Measurements from ENCODE around the gene CPAMD8. TPM values are rescaled to one million over a fixed set of nuclear protein-coding genes. Genes with fewer than 3 reads are reported as not detected.
A peak's percentile ranks its signal among the peaks of the same experiment; 100 is the strongest.

CPAMD8 gene
- 51.8 TPM for total RNA-seq

DNA sequence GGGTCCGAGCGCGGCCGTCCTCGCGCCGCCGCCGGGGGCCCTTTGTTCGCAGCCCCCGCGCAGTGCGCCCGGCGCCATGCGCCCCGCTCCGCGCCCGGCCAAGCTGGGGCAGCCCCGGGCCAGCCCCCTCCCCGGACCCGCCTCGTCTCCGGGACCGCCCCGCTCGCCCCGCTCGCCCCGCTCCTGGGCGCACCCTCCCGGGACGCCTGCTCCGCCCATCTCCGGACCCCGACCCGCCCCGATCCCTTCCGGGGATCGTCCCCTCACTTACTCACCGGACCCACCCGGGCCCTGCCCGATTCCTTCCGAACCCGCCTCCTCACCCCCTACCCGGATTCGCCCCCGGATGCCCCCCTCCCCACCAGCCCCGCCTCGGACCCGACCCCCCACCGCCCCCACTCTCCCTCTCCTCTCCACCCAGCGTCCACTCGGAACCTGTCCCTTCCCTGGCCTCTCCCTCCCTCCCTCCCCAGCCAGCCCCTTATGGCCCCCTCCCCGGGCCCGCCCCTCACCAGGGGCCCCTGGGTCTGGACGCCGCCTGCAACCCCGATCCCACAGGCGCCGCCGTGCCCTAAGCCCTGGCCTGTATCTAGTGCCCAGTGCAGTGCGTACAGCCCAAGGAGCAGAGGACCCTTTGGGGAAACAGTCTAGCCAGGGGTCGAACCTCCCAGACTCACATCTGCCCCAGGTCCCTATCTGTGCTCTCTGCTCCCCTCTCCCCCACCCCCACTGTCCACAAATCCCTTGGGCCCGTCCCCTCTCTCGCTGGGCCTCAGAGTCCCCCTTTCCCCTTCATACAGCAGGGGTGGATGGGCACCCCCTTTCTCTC is at the start of gene CPAMD8:
TSS of gene CPAMD8 (minus strand) at position 105 of the 829 bp plus-strand sequence. CDS start 168 bp downstream, outside the sequence.
- no peak for DNase-seq (ENCODE audit: low spot score)

DNA sequence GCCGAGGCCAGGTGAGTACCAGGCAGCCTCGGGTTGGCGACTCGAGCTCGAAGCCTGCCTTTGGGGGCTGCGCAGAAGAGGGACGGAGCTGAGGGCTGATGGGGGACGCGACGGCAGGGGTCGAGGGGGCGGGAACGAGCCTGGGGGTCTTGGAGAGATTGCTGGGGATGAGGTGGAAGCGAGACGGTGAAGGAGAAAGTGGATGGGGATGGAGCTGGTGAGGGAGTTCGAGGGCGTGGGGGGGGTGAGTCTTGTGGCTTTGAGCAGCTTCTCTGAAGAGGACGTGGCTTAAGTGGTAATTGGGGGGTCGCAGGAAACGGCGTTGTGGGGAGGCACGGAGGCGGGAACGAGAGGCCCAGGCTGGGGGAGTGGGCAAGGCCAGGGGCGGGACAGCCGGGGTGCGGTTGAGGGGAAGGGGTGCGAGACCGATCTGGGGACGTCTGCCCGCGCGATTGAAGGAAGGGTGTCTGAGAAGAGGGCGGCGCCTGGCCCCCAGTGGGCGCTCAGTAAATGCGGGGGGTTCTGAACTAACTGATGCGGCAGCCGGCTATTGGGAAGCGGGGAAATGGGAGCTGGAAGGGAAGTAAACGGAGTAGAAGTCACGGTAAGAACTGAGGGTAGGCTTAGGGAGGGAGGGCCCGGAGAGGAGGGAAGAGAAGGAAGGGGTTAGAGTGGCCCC is 49.4 kb upstream of the CPAMD8 start:
- DNase-seq (ENCODE audit: low spot score): peak; percentile 59

DNA sequence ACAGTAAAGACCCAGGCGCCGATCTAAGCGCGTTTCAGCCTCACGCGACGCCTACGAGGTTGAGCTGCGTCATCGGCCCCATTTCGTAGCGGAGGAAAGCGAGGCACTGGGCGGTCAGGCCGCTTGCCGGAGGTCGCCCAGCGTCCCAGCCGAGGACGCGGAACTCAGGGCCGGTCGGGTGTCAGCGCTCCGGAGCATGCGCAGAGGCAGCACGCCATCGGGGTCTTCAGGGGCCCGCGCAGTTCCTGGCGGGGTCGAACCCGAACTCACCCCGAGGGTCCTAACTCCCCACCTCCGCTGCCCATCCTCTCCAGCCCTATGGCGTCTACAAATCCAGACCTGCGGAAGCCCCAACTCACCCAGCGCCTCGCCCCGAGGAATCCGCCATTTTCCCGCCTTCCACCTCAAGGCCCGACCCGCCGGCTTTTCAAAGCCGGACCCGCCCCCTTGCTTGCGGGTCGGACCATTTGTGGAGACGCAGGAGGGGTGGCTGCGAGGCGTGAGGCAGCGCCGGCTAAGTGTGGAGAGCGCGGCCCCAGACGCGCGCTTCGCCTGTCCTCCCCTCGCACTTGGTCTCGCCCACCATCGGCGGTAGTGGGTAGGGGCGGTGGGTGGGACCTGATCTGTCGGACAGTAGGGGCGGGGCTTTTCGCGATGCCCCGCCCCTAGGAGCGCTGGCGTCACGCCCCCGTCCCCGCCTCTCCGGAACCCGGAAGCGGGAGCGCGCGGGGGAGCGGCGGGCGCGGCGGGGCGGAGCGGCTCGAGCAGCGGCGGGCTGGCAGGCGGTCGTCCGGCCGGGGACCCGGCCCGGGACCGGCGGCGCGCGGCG is 48.6 kb upstream of the CPAMD8 start, which contains the start of the genes HAUS8 and MYO9B:
TSS of gene HAUS8 (minus strand) at position 418 of the 829 bp plus-strand sequence. CDS start at position 388, 30 bp downstream.
TSS of gene MYO9B (plus strand) at position 743 of the 829 bp plus-strand sequence. CDS start 25,941 bp downstream, outside the sequence.
- peak; percentile 99 for DNase-seq (ENCODE audit: low spot score)

DNA sequence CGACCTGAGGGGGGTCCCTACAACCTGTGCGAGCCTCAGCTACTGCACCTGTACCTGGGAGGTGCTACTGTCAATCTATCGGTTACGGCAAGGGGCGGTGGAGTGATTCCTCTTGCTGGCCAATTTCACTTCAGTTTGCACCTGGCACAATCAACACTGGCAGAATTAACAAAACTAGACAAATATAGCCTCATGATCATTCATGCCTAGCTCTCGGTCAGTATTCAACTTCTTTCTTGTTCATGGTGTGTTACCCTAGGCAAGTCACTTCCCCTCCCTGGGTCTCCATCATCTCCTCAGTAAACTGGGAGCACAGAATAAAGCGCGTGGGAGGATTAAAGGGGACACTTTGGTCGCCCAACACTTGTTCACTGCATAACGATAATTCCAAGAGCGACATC is 48.0 kb upstream of the CPAMD8 start:
- DNase-seq (ENCODE audit: low spot score): no peak

DNA sequence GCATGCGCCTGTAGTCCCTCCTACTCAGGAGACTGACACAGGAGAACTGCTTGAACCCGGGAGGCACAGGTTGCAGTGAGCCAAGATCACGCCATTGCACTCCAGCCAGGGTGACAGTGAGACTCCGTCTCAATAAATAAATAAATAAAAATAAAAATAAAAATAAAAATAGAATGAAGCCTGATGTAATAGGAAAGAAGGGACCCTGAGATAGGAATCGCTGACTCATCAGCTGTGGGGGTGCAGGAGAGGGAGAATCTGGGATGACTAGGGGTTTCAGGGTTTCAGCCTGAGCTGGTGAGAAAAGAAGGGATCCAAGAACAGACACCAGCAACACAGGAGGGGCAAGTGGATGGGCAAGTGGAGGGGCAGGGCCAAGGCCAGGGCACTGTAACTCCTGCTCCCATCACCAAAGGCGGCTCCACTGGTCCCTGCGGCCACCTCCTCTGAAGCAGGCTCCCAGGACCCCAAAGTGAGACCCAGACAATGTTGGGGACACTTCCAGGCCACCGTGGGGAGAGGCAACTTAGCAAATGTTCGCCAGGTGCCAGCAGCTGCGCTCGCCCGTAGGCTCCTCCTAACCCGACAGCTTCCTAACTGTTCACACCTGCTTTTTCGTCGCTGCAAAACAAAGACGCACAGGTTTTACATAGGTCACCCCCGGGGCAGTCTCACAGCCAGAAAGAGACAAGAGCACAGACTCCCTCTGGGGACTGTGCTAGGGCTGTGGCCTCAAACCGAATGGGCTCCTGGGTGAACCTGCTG is 47.4 kb upstream of the CPAMD8 start:
- DNase-seq (ENCODE audit: low spot score): peak; percentile 49

DNA sequence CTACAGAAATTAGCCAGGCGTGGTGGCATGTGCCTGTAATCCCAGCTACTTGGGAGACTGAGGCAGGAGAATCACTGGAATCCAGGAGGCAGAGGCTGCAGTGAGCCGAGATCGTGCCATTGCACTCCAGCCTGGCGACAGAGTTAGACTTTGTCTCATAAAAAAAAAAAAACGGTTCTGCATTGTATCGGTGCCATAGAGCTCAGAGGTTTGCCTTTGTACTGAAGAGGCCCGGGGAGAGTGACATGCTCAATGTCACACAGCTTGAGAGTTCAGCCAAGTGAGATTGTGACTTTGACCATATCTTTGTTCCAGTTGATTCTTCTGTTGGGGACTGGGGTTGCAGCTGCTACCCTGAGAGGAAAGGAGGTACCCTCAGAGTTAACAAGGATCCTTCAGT is 44.3 kb upstream of the CPAMD8 start:
- no peak for DNase-seq (ENCODE audit: low spot score)

DNA sequence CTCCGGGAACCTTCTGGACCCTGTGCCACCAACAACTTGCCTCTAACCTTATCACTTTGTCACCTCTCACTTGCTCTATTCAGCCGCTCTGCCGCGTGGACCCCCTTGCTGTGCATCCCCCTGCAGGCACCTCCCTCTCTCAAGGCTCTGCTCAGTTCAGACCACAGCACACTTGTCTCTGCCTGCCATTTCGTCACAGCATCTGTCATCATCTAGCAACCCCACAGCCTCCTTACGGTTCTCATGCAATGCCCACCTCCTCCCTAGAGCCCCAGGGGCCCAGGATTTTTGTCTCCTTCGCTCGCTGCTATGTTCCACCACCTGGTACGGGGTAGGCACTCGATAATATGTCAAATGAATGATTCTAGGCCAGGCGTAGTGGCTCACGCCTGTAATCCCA is 43.8 kb upstream of the CPAMD8 start:
- DNase-seq (ENCODE audit: low spot score): no peak

DNA sequence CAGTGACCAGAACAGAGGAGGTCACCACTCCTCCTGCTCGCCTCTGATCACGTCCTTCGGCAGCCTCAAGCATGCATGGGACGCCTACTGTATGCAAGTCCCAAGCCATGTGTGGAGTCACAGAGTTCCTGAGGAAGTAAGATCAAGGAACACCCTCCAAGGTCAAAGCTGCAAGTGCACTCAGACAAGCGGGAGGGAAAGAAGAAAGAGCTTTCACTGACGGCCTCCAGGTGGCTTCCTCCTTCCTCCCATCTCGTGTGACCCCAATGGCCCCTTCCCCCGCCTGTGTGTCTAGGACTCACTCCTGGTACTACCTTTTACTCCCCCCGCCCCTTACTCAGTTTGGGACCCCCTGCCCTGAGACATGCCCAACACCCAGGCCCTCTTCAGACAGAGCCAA is 42.6 kb upstream of the CPAMD8 start:
- DNase-seq (ENCODE audit: low spot score): no peak

DNA sequence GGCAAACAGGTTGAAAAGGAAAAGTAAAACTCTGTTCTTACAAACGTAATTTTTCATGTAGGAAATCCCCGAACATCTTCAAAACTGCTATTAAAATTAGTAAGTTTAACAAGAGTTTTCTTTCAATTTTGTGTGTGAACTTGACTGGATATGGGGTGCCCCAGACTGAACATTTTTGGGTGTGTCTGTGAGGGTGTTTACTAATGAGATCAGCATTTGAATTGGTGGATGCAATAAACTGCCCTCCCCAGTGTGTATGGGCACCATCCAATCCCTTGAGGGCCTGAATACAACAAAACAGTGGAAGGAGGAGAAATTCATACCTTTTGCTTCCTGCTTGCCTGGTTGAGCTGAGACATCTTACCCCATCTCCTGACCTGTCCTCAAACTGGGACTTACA is 36.8 kb upstream of the CPAMD8 start:
- DNase-seq (ENCODE audit: low spot score): no peak

DNA sequence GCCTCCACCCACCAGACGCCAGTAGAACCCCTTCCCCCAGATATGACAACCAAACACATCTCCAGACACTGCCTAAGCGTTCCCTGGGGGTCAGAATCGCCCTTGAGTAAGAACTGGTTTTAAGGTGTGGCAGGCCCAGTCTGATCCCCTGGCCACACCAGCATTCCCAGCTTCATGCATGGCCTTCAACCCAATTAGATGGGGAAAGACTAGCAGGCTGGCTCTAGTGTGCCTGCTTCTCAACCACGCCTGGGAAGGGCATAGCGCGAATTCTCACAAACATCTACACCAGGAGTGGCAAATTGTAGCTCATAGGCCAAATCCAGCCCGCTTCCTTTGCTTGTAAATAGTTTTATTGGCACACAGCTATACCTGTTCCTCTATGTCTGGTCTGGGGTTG is 35.1 kb upstream of the CPAMD8 start:
- no peak for DNase-seq (ENCODE audit: low spot score)

DNA sequence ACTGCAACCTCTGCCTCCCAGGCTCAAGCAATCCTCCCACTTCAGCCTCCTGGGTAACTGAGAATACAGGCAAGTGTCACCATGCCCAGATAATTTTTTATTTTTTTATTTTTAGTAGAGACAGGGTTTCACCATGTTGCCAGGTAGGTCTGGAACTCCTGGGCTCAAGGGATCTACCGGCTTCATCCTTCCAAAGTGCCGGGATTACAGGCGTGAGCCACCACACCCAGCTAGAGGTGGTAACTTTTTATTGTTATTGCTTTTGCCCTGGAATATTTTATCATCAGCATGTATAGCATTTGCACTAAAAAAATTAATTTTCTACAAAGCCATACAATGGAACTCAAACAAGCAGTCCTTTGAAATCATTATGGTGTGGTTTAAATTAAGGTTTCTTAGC is 34.6 kb upstream of the CPAMD8 start:
- no peak for DNase-seq (ENCODE audit: low spot score)

DNA sequence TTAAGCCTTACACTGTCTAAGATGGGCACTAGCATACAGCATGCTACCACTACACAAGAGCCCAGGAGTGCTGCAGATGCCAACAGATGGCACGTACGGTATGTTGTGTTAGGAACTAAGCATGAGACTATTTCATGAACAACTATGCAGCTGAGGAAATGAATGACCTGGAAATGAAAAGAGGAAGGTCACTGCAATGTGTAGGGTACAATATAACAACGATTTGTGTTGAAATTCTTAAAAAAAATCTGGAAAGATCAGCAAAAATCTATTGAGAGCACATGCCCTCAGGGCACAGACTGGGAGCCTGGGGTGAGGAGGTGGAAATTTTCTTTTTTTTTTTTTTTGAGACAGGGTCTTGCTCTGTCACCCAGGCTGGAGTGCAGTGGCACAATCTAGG is 34.2 kb upstream of the CPAMD8 start:
- DNase-seq (ENCODE audit: low spot score): no peak

DNA sequence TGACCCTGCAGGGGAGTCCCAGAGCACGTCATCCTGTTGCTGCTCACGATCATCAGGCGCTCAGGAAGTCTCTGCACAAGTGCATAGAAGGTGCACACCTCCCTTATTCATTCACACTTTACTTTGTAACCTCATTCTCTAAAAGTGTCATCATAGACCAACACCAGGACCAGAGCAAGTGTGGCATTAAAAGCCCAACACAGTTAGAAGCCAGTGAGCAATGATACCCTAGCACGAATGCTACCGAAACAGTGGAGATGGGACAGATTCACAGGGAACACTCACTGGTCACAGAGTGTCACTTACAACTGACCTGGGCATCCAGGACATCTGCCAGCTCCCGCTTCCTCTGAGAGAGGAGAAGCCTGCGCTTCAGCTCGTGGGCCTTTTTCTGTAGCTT is 31.6 kb upstream of the CPAMD8 start:
- no peak for DNase-seq (ENCODE audit: low spot score)

DNA sequence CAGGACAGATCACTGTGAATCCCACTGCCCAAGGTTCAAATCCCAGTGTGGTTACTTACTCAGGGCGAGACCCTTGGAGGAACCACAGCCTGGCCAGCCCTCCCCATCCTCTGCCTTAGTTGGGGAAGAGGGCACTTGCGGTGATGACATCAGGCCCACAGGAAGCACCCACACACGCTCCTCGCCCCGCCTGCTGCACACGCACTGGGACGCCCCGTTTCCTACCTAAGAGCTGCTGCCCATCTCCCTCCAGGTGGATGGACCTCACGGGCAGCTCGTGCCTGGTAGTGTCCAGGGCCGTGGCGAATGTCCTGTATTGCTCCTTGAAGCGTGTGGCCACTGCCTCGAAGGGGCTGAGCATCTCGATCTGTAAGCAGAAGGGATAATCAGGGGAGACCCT is 29.0 kb upstream of the CPAMD8 start:
- DNase-seq (ENCODE audit: low spot score): no peak

DNA sequence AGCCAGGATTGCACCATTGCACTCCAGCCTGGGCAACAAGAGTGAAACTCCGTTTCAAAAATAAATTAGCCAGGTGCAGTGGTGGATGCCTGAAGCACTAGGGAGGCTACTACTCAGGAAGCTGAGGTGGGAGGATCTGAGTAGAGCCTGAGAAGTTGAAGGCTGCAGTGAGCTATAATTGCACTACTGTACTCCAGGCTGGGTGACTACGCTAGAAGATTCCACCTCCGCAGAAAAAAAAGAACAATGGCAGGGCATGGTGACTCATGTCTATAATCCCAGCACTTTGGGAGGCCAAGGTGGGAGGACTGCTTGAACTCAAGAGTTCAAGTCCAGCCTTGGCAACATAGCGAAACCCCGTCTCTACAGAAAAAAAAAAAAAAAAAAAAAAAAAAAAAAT is 28.1 kb upstream of the CPAMD8 start:
- DNase-seq (ENCODE audit: low spot score): no peak

DNA sequence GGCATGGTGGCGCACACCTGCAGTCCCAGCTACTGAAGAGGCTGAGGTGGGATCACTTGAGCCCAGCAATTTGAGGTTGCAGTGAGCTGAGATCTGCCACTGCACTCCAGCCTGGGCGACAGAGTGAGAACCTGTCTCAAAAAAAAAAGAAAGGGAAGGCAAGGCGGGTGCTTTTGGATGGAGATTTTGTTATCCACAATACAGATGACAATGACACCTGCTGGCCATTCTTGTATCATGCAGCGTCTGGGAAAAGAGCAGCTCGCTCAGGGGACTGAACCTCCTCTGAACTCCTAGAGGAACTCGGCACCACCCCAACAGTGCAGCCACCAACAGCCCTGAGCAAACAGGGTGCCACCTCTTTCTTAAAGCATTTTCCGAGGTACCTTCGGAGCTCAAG is 25.8 kb upstream of the CPAMD8 start:
- DNase-seq (ENCODE audit: low spot score): peak; percentile 54

DNA sequence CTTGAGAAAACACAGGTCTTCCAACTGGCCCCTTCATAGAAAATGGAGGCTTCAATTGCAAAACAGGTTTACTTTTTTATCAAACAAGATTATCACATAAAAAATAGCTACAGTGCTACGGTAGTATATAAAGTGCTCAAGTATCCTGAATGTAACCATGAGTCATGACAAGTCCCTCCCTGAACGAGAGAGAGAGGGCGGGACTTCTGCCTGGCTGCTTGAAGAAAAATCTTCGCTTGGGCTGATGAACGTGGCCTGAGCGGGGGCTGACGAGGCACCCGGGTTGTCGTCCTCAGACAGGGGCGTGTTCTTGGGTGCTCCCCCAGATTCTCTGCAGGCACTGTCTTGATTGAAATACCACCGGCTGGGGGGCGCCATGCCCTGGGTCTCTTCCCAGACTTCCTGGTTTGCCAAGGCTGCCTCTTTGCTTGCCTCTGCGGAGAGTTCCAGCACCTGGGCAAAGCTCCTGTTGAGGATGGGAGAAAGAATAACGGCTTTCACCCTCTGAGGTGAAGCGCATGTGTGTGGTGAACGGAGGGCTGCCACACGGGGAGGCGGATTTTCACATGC is 23.2 kb upstream of the CPAMD8 start:
- DNase-seq (ENCODE audit: low spot score): no peak

DNA sequence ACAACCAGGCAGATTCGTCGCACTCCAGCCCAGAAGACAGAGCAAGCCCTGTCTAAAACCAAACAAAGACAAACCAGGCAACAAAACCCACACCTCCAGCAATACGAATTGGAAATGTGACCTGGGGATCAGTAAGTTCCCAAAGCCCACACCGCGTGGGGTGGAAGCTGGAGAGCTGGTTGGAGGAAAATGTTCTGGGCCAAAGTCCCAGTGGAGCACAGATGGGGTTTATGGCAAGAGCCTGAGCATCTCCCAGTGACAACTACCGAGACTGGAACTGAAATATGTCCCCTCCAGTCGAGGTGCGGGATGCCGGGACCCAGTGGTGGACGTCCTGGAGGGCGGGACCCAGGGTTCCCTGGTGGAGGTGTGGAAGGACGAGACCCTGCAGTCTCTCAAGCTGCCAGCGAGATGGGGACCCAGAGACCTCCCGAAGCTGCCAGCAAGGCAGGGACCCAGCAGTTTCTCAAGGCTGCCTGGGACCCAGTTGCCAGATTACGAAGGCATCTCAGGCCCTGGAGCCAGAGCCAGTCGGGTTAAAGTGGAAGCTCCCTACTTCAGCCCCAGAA is 22.4 kb upstream of the CPAMD8 start:
- no peak for DNase-seq (ENCODE audit: low spot score)

DNA sequence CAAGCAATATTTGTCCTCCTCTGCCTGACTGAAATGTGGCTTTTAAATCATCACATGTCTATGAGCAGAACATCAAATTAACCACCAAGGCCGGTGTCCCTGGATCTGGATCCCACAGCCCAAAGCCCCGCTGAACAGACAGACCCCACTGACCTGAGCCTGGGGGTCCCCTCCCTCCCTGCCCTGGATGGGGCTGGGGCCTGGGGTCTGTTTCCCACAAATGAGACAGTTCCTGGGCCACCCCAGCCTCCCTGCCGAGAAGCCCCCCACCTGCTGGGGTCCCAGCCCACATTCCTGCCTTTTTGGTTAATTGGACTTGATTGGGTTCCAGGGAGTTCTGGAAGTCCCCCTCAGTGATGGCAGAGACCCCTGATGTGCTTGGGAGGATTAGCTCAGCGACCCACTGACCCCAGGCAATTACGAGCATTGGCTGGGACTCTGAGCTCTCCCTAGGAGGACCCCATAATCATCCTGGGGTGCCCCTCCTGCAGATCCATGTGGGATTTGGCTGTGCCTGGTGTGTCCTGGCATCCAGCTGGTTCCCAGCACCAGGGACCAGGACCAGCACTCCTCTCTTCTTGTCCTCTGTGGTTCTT is 19.4 kb upstream of the CPAMD8 start:
- no peak for DNase-seq (ENCODE audit: low spot score)

DNA sequence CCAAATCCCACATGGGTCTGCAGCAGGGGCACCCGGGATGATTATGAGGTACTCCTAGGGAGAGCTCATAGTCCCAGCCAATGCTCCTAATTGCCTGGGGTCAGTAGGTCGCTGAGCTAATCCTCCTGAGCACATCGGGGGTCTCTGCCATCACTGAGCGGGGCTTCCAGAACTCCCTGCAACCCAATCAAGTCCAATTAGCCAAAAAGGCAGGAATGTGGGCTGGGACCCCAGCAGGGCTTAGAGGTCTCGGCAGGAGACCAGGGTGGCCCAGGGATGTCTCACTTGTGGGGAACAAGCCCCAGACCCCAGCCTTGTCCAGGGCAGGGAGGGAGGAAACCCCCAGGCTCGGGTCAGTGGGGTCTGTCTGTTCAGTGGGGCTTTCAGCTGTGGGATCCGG is 17.1 kb upstream of the CPAMD8 start:
- DNase-seq (ENCODE audit: low spot score): no peak

All from ureter (tissue), 1 donor.